Measurements from ENCODE around the gene ZSWIM3. TPM values are rescaled to one million over a fixed set of nuclear protein-coding genes. Genes with fewer than 3 reads are reported as not detected.

Gene ZSWIM3
- total and polyA plus RNA-seq, 2 of the 13 experiments (the other 11 are each of a cell fraction or from before 2014, with no cell fraction given) = 5.2 to 5.8 TPM

GRCh38 chr20:45905505-45906079 lies 48.2 kb downstream of the ZSWIM3 start (continued):
- TF ChIP-seq ZNF530 (CRISPR knock-in tag; IDR thresholded peaks at IDR 0.05; ENCODE audit: low read depth) (no peak), ZNF20 (CRISPR knock-in tag; IDR thresholded peaks at IDR 0.05) (no peak), HDAC1 (CRISPR knock-in tag; IDR thresholded peaks at IDR 0.05) (no peak), FOXA3 (CRISPR knock-in tag; IDR thresholded peaks at IDR 0.05) (no peak), MZF1 (CRISPR knock-in tag; IDR thresholded peaks at IDR 0.05; ENCODE audit: borderline replicate concordance) (no peak), JDP2 (CRISPR knock-in tag; IDR thresholded peaks at IDR 0.05; ENCODE audit: borderline replicate concordance) (no peak), RXRB (CRISPR knock-in tag; IDR thresholded peaks at IDR 0.05; ENCODE audit: borderline replicate concordance) (peak; percentile 36; the same call in 1 of the 2 replicates), SALL2 (CRISPR knock-in tag; IDR thresholded peaks at IDR 0.05) (no peak), ZNF749 (CRISPR knock-in tag; IDR thresholded peaks at IDR 0.05; ENCODE audit: borderline replicate concordance) (no peak), ATF4 (CRISPR knock-in tag; IDR thresholded peaks at IDR 0.05) (no peak), ZNF703 (CRISPR knock-in tag; IDR thresholded peaks at IDR 0.05; ENCODE audit: borderline replicate concordance) (no peak), TRAFD1 (CRISPR knock-in tag; IDR thresholded peaks at IDR 0.05; ENCODE audit: borderline replicate concordance) (no peak), PHF20 (CRISPR knock-in tag; IDR thresholded peaks at IDR 0.05) (no peak), ZBTB39 (CRISPR knock-in tag; IDR thresholded peaks at IDR 0.05) (peak; percentile 87; the same call in 1 of the 2 replicates), ZBTB8A (CRISPR knock-in tag; IDR thresholded peaks at IDR 0.05; ENCODE audit: borderline replicate concordance, low read depth) (no peak), SIN3A (IDR thresholded peaks at IDR 0.05; ENCODE audit: borderline replicate concordance, low read depth, low read length) (no peak), ZNF839 (CRISPR knock-in tag; IDR thresholded peaks at IDR 0.05; ENCODE audit: borderline replicate concordance) (no peak), USF2 (IDR thresholded peaks at IDR 0.05; ENCODE audit: low read depth, low read length) (no peak), USF2 (CRISPR knock-in tag; IDR thresholded peaks at IDR 0.05; ENCODE audit: borderline replicate concordance) (no peak), FOXK2 (IDR thresholded peaks at IDR 0.05) (no peak), HNRNPUL1 (IDR thresholded peaks at IDR 0.05; ENCODE audit: low read depth, low read length) (no peak), TBX3 (IDR thresholded peaks at IDR 0.05; ENCODE audit: borderline replicate concordance) (no peak)
- TF ChIP-seq, protein P1, sequence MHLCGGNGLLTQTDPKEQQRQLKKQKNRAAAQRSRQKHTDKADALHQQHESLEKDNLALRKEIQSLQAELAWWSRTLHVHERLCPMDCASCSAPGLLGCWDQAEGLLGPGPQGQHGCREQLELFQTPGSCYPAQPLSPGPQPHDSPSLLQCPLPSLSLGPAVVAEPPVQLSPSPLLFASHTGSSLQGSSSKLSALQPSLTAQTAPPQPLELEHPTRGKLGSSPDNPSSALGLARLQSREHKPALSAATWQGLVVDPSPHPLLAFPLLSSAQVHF (CRISPR knock-in tag; IDR thresholded peaks at IDR 0.05) = no peak

All from HepG2 (cell line).